ENCODE data around the gene NR6A1. TPM values are rescaled to one million over a fixed set of nuclear protein-coding genes. Genes with fewer than 3 reads are reported as not detected.

NR6A1 gene
- total RNA-seq, 1 experiment from 2014 or later, result 0.77 TPM

DNA sequence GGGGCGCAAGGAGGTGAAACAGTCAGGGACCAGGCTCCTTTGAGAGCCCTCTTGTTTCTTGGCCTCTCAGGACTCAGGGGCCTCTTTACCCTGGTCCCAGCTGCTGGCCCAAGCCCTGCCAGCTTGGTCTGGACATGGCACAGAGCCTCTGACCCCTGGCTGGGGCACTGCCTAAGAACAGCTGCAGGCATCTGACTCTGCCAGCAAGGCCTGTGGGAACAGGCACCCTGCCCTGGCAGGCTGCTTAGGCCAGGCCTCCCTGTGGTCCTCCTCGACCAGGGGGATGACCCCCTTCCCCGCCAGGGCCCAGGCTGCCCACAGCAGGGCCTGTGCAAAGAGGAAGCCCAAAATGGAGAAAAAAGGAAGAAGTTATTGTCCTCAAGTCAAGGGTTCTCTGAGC lies 31.3 kb upstream of the NR6A1 start:
- Histone ChIP-seq H3K9me2 (replicated peaks; ENCODE audit: low read length) (no peaks in the 10 kb centered on the region), H3K79me2 (ENCODE audit: low read length) (no peaks in the 10 kb centered on the region), H3F3A (ENCODE audit: low read length, unreplicated experiment) (no peaks in the 10 kb centered on the region), H3K27me3 (ENCODE audit: low read length) (no peaks in the 10 kb centered on the region), H3K27ac (ENCODE audit: low read length) (no peak overlapping the region), H3K4me1 (ENCODE audit: insufficient read depth, low read length) (no peaks in the 10 kb centered on the region), H3K4me3 (ENCODE audit: low read length) (no peak overlapping the region), H2AFZ (ENCODE audit: low read length) (no peak overlapping the region), H4K20me1 (ENCODE audit: low read length) (no peaks in the 10 kb centered on the region), H3K36me3 (ENCODE audit: low read depth, low read length) (no peaks in the 10 kb centered on the region), H3K9ac (ENCODE audit: low read length) (no peak overlapping the region), H3K9me3 (ENCODE audit: low read length) (no peaks in the 10 kb centered on the region), H3K4me2 (ENCODE audit: low read length) (no peak overlapping the region)
- ChIA-PET POLR2A (ENCODE audit: unreplicated experiment) (no interaction called here), CTCF (no interaction called here)
- intact Hi-C loops (cut with micrococcal nuclease), result no loop called here
- ATAC-seq (no peak), DNase-seq (no peak)
- TF ChIP-seq EZH2phosphoT487 (IDR thresholded peaks at IDR 0.05; ENCODE audit: borderline replicate concordance, low read length) (no peak), EZH2 (IDR thresholded peaks at IDR 0.05; ENCODE audit: low read length, unreplicated experiment) (no peak)
- TF ChIP-seq, protein P1, sequence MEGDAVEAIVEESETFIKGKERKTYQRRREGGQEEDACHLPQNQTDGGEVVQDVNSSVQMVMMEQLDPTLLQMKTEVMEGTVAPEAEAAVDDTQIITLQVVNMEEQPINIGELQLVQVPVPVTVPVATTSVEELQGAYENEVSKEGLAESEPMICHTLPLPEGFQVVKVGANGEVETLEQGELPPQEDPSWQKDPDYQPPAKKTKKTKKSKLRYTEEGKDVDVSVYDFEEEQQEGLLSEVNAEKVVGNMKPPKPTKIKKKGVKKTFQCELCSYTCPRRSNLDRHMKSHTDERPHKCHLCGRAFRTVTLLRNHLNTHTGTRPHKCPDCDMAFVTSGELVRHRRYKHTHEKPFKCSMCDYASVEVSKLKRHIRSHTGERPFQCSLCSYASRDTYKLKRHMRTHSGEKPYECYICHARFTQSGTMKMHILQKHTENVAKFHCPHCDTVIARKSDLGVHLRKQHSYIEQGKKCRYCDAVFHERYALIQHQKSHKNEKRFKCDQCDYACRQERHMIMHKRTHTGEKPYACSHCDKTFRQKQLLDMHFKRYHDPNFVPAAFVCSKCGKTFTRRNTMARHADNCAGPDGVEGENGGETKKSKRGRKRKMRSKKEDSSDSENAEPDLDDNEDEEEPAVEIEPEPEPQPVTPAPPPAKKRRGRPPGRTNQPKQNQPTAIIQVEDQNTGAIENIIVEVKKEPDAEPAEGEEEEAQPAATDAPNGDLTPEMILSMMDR (conservative IDR thresholded peaks at IDR 0.05; ENCODE audit: low read depth, low read length), result no peak
- no TSS peak for BruUV-seq (replicated peaks)

DNA sequence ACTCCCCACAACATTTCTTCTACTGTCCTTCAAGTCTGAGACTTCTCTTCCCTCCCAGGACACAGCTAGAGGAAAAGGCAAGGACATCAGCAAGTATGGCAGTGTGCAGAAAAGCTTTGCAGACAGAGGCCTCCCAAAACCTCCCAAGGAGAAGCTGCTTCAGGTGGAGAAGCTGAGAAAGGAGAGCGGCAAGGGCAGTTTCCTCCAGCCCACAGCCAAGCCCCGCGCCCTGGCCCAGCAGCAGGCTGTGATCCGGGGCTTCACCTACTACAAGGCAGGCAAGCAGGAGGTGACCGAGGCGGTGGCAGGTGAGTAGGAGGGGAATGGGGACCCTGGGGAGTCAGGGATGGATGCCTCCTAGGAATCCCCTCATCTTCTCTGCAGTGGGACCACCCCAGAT lies 30.2 kb upstream of the NR6A1 start:
- Histone ChIP-seq H4K20me1 (ENCODE audit: low read length) (no peaks in the 10 kb centered on the region), H3K9ac (ENCODE audit: low read length) (no peak overlapping the region), H3K27ac (ENCODE audit: low read length) (no peak overlapping the region), H3K27me3 (ENCODE audit: low read length) (no peaks in the 10 kb centered on the region), H3K36me3 (ENCODE audit: low read depth, low read length) (no peaks in the 10 kb centered on the region), H3F3A (ENCODE audit: low read length, unreplicated experiment) (no peaks in the 10 kb centered on the region), H3K4me2 (ENCODE audit: low read length) (no peak overlapping the region), H2AFZ (ENCODE audit: low read length) (no peak overlapping the region), H3K79me2 (ENCODE audit: low read length) (no peaks in the 10 kb centered on the region), H3K4me3 (ENCODE audit: low read length) (no peak overlapping the region), H3K9me3 (ENCODE audit: low read length) (no peaks in the 10 kb centered on the region), H3K9me2 (replicated peaks; ENCODE audit: low read length) (no peaks in the 10 kb centered on the region), H3K4me1 (ENCODE audit: insufficient read depth, low read length) (no peaks in the 10 kb centered on the region)
- DNase-seq, result no peak
- TF ChIP-seq EZH2phosphoT487 (IDR thresholded peaks at IDR 0.05; ENCODE audit: borderline replicate concordance, low read length) (no peak), EZH2 (IDR thresholded peaks at IDR 0.05; ENCODE audit: low read length, unreplicated experiment) (no peak)
- TF ChIP-seq, protein P1 (conservative IDR thresholded peaks at IDR 0.05; ENCODE audit: low read depth, low read length), result no peak
- no TSS peak for BruUV-seq (replicated peaks)
- intact Hi-C loops (cut with micrococcal nuclease), result no loop called here
- CTCF ChIA-PET, result no interaction called here
- POLR2A ChIA-PET (ENCODE audit: unreplicated experiment), result no interaction called here
- no peak for ATAC-seq

DNA sequence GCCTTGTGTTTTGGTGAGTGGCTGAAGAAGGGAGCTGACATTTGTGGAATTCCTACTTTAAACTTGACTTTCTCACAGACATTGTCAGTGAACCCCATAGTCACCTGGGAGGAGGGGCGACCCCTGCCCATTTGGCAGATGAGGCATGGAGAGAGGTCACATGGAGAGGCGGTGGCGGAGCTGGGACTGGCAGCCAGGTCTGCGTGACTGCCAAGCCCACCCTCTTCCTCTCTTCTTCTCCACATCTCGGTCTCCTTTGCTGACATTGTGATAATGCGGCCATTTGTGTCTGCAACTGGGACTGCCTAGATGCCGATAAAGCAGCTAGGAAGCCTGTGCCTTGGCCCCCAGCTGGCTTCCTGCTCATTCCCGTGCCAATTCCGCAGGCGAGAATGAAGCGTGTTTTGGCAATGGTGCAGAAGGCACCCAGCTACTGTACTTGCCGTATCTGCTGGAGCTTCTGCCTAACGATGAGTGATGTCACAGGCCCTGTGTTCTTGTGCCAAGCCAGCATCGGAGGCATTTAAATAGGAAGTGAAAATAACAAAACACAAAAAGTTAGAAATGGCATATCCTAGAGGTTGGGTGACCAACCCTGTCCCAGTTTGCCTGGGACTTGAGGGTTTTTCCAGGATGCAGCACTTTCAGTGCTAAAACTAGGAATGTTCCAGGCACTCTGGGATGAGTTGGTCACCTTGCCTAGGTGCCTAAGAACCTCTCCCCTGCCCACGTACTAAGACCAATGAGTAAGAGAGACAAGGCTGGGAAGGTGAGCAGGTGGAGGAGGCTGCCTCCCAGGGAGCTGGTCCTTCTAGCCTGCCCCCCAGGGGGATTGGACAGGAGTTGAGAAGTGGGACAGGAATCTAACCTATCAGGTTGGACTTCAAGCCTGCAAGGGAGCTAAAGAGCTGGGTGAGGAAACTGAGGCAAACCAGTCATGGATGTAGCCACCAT lies 29.5 kb upstream of the NR6A1 start:
- ChIA-PET CTCF (no interaction called here), POLR2A (ENCODE audit: unreplicated experiment) (no interaction called here)
- no peaks in the 10 kb centered on the region for H3K9me2 ChIP-seq (replicated peaks; ENCODE audit: low read length)
- TF ChIP-seq, protein P1 (conservative IDR thresholded peaks at IDR 0.05; ENCODE audit: low read depth, low read length), result no peak
- no peak for TF ChIP-seq EZH2phosphoT487 (IDR thresholded peaks at IDR 0.05; ENCODE audit: borderline replicate concordance, low read length)
- TF ChIP-seq EZH2 (IDR thresholded peaks at IDR 0.05; ENCODE audit: low read length, unreplicated experiment), result no peak
- H3K4me3 ChIP-seq (ENCODE audit: low read length), result no peak overlapping the region
- H3F3A ChIP-seq (ENCODE audit: low read length, unreplicated experiment), result no peaks in the 10 kb centered on the region
- intact Hi-C loops (cut with micrococcal nuclease), result no loop called here
- H4K20me1 ChIP-seq (ENCODE audit: low read length), result no peaks in the 10 kb centered on the region
- H3K4me1 ChIP-seq (ENCODE audit: insufficient read depth, low read length), result no peaks in the 10 kb centered on the region
- H3K36me3 ChIP-seq (ENCODE audit: low read depth, low read length), result no peaks in the 10 kb centered on the region
- no peak overlapping the region for H3K9ac ChIP-seq (ENCODE audit: low read length)
- no peaks in the 10 kb centered on the region for H3K79me2 ChIP-seq (ENCODE audit: low read length)
- no TSS peak for BruUV-seq (replicated peaks)
- no peak overlapping the region for H2AFZ ChIP-seq (ENCODE audit: low read length)
- no peak overlapping the region for H3K4me2 ChIP-seq (ENCODE audit: low read length)
- H3K27ac ChIP-seq (ENCODE audit: low read length), result no peak overlapping the region
- H3K9me3 ChIP-seq (ENCODE audit: low read length), result no peaks in the 10 kb centered on the region
- no peak for DNase-seq
- no peaks in the 10 kb centered on the region for H3K27me3 ChIP-seq (ENCODE audit: low read length)
- no peak for ATAC-seq
